Sigmoid colon (tissue), 4 donors: ENCODE data around the gene ITGB5.

Experiments
- CTCF ChIP-seq, 4 experiments: fragments of 450-650 bp in 3 of 4; fragments of 200-600 bp in 1 of 4; IDR thresholded peaks; one replicate each; pipeline ENCODE4 v1.5.1; 2016 to 2019; ENCODE audit warnings: antibody characterized with exemption in 4 of 4, mild to moderate bottlenecking in 3 of 4, moderate library complexity in 2 of 4
- EP300 ChIP-seq, 4 donors: sonication (generic); formaldehyde crosslinking; IDR thresholded peaks; one replicate each; pipeline ENCODE4 v1.6.1; 2017; ENCODE audit warnings: antibody characterized with exemption in 4 of 4
- POLR2A ChIP-seq, 2 donors: fragments of 450-650 bp; IDR thresholded peaks; one replicate each; pipeline ENCODE4 v1.6.1; 2016; ENCODE audit warnings: antibody characterized with exemption in 2 of 2, mild to moderate bottlenecking in 2 of 2, moderate library complexity in 2 of 2

GRCh38 chr3:124853446-124853845 lies 33.7 kb downstream of the ITGB5 start:
- TF ChIP-seq CTCF (IDR thresholded peaks at IDR 0.05): no peak
- no peak for TF ChIP-seq EP300 (IDR thresholded peaks at IDR 0.05)
- no peak for TF ChIP-seq POLR2A (IDR thresholded peaks at IDR 0.05)
